ENCODE measurements around the gene ERMAP.

Gene ERMAP

GRCh38 chr1:42851960-42852607 lies 35.2 kb downstream of the ERMAP start:
- TF ChIP-seq POLR2AphosphoS5 (IDR thresholded peaks at IDR 0.05; ENCODE audit: low read depth, low read length) = no peak
- no peak for TF ChIP-seq FOXP2 (optimal IDR thresholded peaks at IDR 0.05; ENCODE audit: borderline replicate concordance, extremely low read depth, extremely low read length, insufficient read depth)
- TF ChIP-seq TAF1 (IDR thresholded peaks at IDR 0.05; ENCODE audit: borderline replicate concordance, insufficient read depth, low read length) = no peak
- TF ChIP-seq REST (IDR thresholded peaks at IDR 0.05; ENCODE audit: insufficient read depth in 1 of 2, low read depth in 2 of 2, low read length in 2 of 2) = no peak
- no peak for TF ChIP-seq SIN3A (IDR thresholded peaks at IDR 0.05; ENCODE audit: borderline replicate concordance, insufficient read depth, low read length)

GRCh38 chr1:42852608-42852980 lies 35.7 kb downstream of the ERMAP start:
- TF ChIP-seq SIN3A (IDR thresholded peaks at IDR 0.05; ENCODE audit: borderline replicate concordance, insufficient read depth, low read length) = no peak
- TF ChIP-seq POLR2AphosphoS5 (IDR thresholded peaks at IDR 0.05; ENCODE audit: low read depth, low read length) = no peak

- no peak for TF ChIP-seq SIN3A (IDR thresholded peaks at IDR 0.05; ENCODE audit: borderline replicate concordance, insufficient read depth, low read length)
- no peak for TF ChIP-seq TAF1 (IDR thresholded peaks at IDR 0.05; ENCODE audit: borderline replicate concordance, insufficient read depth, low read length)
- no peak for TF ChIP-seq REST (IDR thresholded peaks at IDR 0.05; ENCODE audit: insufficient read depth in 1 of 2, low read depth in 2 of 2, low read length in 2 of 2)
- TF ChIP-seq POLR2AphosphoS5 (IDR thresholded peaks at IDR 0.05; ENCODE audit: low read depth, low read length) = no peak
- TF ChIP-seq FOXP2 (optimal IDR thresholded peaks at IDR 0.05; ENCODE audit: borderline replicate concordance, extremely low read depth, extremely low read length, insufficient read depth) = no peak
These were observed 36.4 kb downstream of the ERMAP start for GRCh38 chr1:42853116-42853884.

- TF ChIP-seq TAF1 (IDR thresholded peaks at IDR 0.05; ENCODE audit: borderline replicate concordance, insufficient read depth, low read length) = no peak
- no peak for TF ChIP-seq REST (IDR thresholded peaks at IDR 0.05; ENCODE audit: insufficient read depth in 1 of 2, low read depth in 2 of 2, low read length in 2 of 2)
- TF ChIP-seq SIN3A (IDR thresholded peaks at IDR 0.05; ENCODE audit: borderline replicate concordance, insufficient read depth, low read length) = no peak
- no peak for TF ChIP-seq POLR2AphosphoS5 (IDR thresholded peaks at IDR 0.05; ENCODE audit: low read depth, low read length)
- no peak for TF ChIP-seq FOXP2 (optimal IDR thresholded peaks at IDR 0.05; ENCODE audit: borderline replicate concordance, extremely low read depth, extremely low read length, insufficient read depth)
These were observed 43.6 kb downstream of the ERMAP start for GRCh38 chr1:42860339-42861013.

- TF ChIP-seq SIN3A (IDR thresholded peaks at IDR 0.05; ENCODE audit: borderline replicate concordance, insufficient read depth, low read length) (no peak), TAF1 (IDR thresholded peaks at IDR 0.05; ENCODE audit: borderline replicate concordance, insufficient read depth, low read length) (no peak), REST (IDR thresholded peaks at IDR 0.05; ENCODE audit: insufficient read depth in 1 of 2, low read depth in 2 of 2, low read length in 2 of 2) (no peak), FOXP2 (optimal IDR thresholded peaks at IDR 0.05; ENCODE audit: borderline replicate concordance, extremely low read depth, extremely low read length, insufficient read depth) (no peak), POLR2AphosphoS5 (IDR thresholded peaks at IDR 0.05; ENCODE audit: low read depth, low read length) (no peak)
These were observed 44.1 kb downstream of the ERMAP start for GRCh38 chr1:42861014-42861399.

Data from PFSK-1 (cell line).